GM21737 (cell line): Measurements from ENCODE around the gene KLHL17.
A peak's percentile ranks its signal among the peaks of the same experiment; 100 is the strongest.
"Not testable (repeated sequence)": the region's sequence is repeated elsewhere in the genome, so short reads cannot be mapped to it uniquely, and the experiment has no call there.

Experiments
- ATAC-seq: cut with Tn5 transposase; IDR thresholded peaks from one replicate; pipeline ENCODE4 v1.9.1; 2021; ENCODE audit warnings: mild to moderate bottlenecking, moderate library complexity; ENCODE audit not compliant: unreplicated experiment

The KLHL17 gene

DNA sequence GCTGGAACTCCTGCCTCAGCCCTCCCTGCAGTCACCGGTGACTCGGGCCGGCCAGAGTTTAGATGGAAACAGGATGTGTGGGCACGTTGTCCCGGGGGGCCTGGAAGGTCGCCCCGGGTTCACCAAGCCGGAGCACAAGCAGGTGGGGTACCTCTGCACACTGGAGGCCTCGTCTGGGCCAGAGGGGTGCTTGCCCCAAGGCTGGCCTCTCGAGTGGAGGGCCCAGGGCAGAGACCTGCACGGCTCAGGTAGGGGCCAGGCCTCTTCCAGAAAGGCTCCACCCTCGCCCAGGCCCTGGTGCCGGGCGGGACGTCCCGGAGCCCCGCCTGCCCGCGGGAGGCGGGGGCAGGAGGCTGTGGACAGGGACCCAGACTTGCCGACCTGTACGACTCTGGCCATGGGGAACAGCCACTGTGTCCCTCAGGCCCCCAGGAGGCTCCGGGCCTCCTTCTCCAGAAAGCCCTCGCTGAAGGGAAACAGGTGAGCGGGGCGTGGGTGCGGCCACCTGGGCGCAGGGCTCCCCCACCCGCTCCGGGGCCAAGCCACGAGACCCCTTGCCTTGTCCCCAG is 5.8 kb downstream of the KLHL17 start, which contains the start of gene PLEKHN1:
TSS of gene PLEKHN1 (plus strand) at position 348 of the 569 bp plus-strand sequence. CDS start at position 398, 50 bp downstream.
- peak; percentile 19 for ATAC-seq

GRCh38 chr1:966704-967300 is 6.4 kb downstream of the KLHL17 start:
- peak; percentile 55 for ATAC-seq

DNA sequence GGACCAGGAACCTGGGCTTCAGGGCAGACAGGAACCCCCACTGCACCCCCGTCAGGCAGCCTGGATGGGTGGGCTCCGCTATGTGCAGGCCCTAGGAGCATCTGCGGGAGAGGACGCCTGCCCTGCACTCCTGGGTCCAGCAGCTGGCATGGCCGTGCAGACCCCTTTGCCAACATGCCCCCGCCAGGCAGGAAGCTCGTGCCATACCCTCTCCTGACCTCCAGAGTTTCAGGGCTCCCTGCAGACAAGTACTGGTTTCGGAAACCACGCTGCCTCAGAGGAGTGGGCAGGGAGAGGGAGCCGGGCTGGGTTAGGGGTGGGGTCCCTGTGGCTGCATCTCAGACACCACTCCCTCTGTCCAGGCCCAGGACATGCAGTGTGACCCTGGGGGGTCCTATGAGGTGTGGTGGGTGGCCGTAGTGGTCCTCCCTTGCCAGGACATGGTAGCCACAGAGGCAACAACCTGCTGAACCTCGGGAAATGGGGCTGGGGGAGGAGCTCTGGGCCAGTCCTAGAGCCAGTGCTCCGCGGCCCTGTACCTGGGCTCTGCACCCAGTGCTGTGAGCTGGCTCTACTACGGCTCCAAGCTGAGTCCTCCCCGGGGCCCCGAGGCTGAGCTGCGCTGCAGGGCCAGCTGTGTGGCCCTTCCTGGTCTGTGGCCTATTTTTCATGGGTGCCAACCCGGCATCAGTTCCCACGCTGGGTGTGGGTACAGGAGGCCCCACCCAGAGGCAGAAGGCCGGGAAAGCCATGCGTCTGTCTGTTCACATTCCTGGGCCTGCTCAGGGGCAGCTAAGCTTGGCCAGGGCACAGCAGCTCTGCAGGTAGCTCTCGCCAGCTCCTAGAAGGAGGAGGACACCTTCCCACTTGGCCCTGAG is 7.3 kb downstream of the KLHL17 start:
- no peak for ATAC-seq

DNA sequence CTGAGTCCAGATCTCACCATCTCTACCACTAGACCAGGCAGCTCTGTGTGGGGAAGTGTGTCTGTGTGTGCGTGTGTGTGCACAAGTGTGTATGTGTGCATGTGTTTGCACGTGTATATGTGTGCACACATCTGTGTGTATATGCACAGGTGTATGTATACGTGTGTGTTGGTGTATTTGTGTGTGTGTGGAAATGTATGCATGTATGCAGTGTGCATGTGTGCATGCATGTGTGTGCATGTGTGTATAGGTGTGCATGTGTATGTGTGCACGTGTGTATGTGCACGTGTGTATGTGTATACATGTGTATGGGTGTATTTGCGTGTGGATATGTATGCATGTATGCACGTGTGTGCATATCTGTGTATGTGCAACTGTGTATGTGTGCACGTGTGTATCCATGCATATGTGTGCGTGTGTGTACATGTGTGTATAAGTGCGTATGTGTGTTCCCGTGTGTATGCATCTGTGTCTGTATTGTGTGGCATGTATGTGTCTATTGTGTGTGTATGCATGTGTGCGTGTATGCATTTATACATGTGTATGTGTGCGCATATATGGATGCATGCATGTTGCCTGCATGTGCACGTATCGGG is 9.0 kb downstream of the KLHL17 start:
- no peak for ATAC-seq

DNA sequence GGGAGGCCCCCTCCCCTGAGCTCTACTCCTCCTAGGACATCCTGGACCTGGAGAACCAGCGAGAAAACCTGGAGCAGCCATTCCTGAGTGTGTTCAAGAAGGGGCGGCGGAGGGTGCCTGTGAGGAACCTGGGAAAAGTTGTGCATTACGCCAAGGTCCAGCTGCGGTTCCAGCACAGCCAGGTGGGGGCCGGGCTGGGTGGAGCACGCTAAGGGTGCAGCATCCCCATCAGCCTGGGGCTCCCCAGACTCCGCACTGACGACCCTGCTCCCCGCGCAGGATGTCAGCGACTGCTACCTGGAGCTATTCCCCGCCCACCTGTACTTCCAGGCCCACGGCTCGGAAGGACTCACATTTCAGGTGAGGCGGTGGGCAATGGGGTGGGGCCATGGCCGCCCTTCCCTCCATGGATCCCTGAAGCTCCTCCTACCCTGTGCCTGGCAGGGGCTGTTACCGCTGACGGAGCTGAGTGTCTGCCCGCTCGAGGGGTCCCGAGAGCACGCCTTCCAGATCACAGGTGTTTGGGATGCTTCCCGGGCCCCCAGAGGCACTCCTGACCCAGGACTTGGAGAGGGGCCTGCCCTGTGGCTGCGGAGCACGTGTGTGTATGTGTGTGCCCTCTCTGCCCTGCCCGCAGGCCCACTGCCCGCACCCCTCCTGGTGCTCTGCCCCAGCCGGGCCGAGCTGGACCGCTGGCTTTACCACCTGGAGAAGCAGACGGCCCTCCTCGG is 10.0 kb downstream of the KLHL17 start:
- ATAC-seq: no peak

GRCh38 chr1:970973-971730 is 10.8 kb downstream of the KLHL17 start:
- no peak for ATAC-seq

GRCh38 chr1:971751-972506 is 11.5 kb downstream of the KLHL17 start:
- ATAC-seq: no peak

- no peak for ATAC-seq
These were observed 12.5 kb downstream of the KLHL17 start for GRCh38 chr1:972726-973458.

GRCh38 chr1:973459-974292 is 13.3 kb downstream of the KLHL17 start:
- no peak for ATAC-seq

DNA sequence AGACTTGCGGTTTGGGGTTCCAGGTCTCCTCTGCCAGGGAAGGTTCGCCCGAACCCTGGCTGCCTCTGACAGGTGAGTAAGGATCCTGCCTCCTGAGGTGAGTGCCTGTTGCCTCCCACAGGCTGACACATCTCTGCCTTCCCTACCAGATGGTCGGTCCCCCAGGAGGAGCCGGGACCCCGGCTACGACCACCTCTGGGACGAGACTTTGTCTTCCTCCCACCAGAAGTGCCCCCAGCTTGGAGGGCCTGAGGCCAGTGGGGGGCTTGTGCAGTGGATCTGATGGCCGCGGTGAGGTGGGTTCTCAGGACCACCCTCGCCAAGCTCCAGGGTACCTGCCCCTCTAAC is 13.9 kb downstream of the KLHL17 start:
- ATAC-seq: no peak

- no peak for ATAC-seq
These were observed 14.4 kb downstream of the KLHL17 start for GRCh38 chr1:974687-975328.

DNA sequence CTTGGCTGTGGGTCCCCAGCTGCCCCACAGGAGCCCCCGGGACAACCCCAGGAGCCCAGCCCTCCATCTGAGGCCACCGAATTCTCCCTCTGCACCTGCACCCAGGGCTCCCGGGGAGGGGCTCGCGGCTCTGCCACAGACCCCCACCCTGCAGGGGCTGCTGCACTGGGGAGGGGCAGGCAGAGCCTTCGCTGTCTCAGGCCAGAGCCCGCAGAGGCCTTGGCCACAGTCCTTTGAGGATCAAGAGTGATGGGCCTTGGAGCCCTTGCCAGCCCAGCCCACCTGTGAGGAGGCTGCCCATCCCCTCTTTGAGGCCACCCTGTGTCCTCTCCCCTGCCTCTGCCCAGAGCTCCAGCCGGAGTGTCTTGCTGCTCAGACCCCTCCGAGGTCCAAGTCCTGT is 15.0 kb downstream of the KLHL17 start:
- no peak for ATAC-seq

- no peak for ATAC-seq
These were observed 15.7 kb downstream of the KLHL17 start for GRCh38 chr1:975896-976683.

- not testable (repeated sequence) for ATAC-seq
These were observed 16.4 kb downstream of the KLHL17 start for GRCh38 chr1:976791-977190.

DNA sequence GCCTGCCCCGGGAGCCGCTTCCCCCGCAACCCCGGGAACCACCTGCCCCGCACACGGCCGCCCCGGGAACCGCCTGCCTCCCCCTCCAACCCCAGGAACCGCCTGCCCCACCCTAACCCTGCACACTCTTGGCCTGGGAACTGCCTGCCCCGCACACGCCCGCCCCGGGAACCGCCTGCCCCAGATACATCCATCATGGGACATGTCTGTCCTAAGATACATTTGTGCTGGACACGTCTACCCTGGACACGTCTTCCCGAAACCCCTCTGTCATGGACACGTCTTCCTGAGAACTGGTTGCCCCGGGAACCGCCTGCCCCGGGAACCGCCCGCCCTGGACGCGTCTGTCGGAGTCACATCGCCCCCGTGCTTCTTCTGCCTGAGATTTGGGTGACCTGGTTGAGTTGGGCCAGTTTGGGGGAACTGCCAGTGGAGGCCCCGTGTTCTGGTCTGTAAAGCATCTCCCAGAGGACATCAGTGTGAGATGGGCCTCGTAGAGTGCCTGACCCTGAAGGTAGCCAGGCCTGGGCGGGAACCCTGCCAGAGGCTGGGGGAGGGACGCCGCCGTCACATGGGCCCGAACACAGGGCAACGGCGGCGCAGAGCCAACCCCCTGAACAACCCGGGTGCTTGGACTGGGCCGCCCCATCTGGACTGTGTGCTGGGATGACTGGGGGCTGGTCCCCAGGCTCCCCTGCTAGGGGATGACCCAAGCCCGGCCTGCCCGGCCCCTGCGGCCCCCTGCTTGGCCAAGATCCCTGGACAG is 17.9 kb downstream of the KLHL17 start:
- ATAC-seq: no peak
